ENCODE data around the gene GSDMA.

The GSDMA gene

GRCh38 chr17:39963829-39964228, 1.0 kb downstream of the GSDMA start:
- DNase-seq (no peak), ATAC-seq (replicated peaks) (no peak)
- Mint-ChIP-seq H3K27ac (no peak overlapping the region), H3K36me3 (no peaks in the 10 kb centered on the region), H3K4me1 (peaks cover 21 to 32% of the 10 kb centered on the region in 2 donors), H3K9me3 (no peaks in the 10 kb centered on the region), H3K4me3 (no peak overlapping the region), H3K27me3 (peaks cover 0 to 5% of the 10 kb centered on the region in 2 donors)

GRCh38 chr17:39965017-39965699, 2.4 kb downstream of the GSDMA start:
- ATAC-seq (replicated peaks) (no peak), DNase-seq (no peak)
- Mint-ChIP-seq H3K4me1 (peaks cover 16 to 23% of the 10 kb centered on the region in 2 donors), H3K27ac (no peak overlapping the region), H3K4me3 (no peak overlapping the region), H3K36me3 (no peaks in the 10 kb centered on the region), H3K27me3 (peaks cover 11 to 15% of the 10 kb centered on the region in 2 donors), H3K9me3 (no peaks in the 10 kb centered on the region)

- ATAC-seq (replicated peaks) (no peak), DNase-seq (no peak)
- Mint-ChIP-seq H3K4me3 (no peak overlapping the region), H3K9me3 (no peaks in the 10 kb centered on the region), H3K36me3 (no peaks in the 10 kb centered on the region), H3K4me1 (peaks cover 16 to 23% of the 10 kb centered on the region in 2 donors), H3K27ac (no peak overlapping the region), H3K27me3 (peaks cover 23 to 30% of the 10 kb centered on the region in 2 donors)
Observed at GRCh38 chr17:39966771-39967170, 4.0 kb downstream of the GSDMA start.

- Mint-ChIP-seq H3K4me3 (no peak overlapping the region), H3K9me3 (no peaks in the 10 kb centered on the region), H3K27me3 (peaks cover 30 to 31% of the 10 kb centered on the region in 2 donors), H3K27ac (no peak overlapping the region), H3K36me3 (no peaks in the 10 kb centered on the region), H3K4me1 (peaks cover 9 to 14% of the 10 kb centered on the region in 2 donors)
- DNase-seq: no peak
- no peak for ATAC-seq (replicated peaks)
Observed at GRCh38 chr17:39968761-39969160, 6.0 kb downstream of the GSDMA start.

- H3K27ac Mint-ChIP-seq: no peak overlapping the region
- H3K27me3 Mint-ChIP-seq: peaks cover 31 to 36% of the 10 kb centered on the region in 2 donors
- no peaks in the 10 kb centered on the region for H3K36me3 Mint-ChIP-seq
- DNase-seq (no peak), ATAC-seq (replicated peaks) (no peak)
- H3K4me3 Mint-ChIP-seq: no peak overlapping the region
- H3K9me3 Mint-ChIP-seq: no peaks in the 10 kb centered on the region
- peaks cover 5 to 12% of the 10 kb centered on the region in 2 donors for H3K4me1 Mint-ChIP-seq
Observed at GRCh38 chr17:39969375-39969774, 6.6 kb downstream of the GSDMA start.

GRCh38 chr17:39970157-39970692, 7.4 kb downstream of the GSDMA start:
- ATAC-seq (replicated peaks) (no peak), DNase-seq (no peak)
- H3K27me3 Mint-ChIP-seq: peaks cover 31 to 37% of the 10 kb centered on the region in 2 donors
- H3K36me3 Mint-ChIP-seq: no peaks in the 10 kb centered on the region
- no peak overlapping the region for H3K27ac Mint-ChIP-seq
- H3K4me1 Mint-ChIP-seq: peaks cover 5 to 9% of the 10 kb centered on the region in 2 donors
- H3K9me3 Mint-ChIP-seq: no peaks in the 10 kb centered on the region
- no peak overlapping the region for H3K4me3 Mint-ChIP-seq

- Mint-ChIP-seq H3K9me3 (no peaks in the 10 kb centered on the region), H3K36me3 (no peaks in the 10 kb centered on the region), H3K4me1 (peaks cover 5 to 9% of the 10 kb centered on the region in 2 donors), H3K27me3 (peaks cover 31 to 37% of the 10 kb centered on the region in 2 donors), H3K27ac (no peak overlapping the region), H3K4me3 (no peak overlapping the region)
- no peak for DNase-seq
- ATAC-seq (replicated peaks): no peak
Observed at GRCh38 chr17:39971076-39971603, 8.3 kb downstream of the GSDMA start.

GRCh38 chr17:39972271-39972670, 9.5 kb downstream of the GSDMA start:
- Mint-ChIP-seq H3K9me3 (no peaks in the 10 kb centered on the region), H3K4me1 (peaks cover 2 to 6% of the 10 kb centered on the region in 2 donors), H3K27ac (no peak overlapping the region), H3K27me3 (peaks cover 31 to 37% of the 10 kb centered on the region in 2 donors), H3K4me3 (no peak overlapping the region), H3K36me3 (no peaks in the 10 kb centered on the region)
- DNase-seq (no peak), ATAC-seq (replicated peaks) (peak in 1 of 2 donors; percentile 60)

GRCh38 chr17:39973496-39973895, 10.7 kb downstream of the GSDMA start:
- Mint-ChIP-seq H3K36me3 (no peaks in the 10 kb centered on the region), H3K27me3 (peaks cover 31 to 36% of the 10 kb centered on the region in 2 donors), H3K9me3 (no peaks in the 10 kb centered on the region), H3K4me3 (no peak overlapping the region), H3K27ac (no peak overlapping the region), H3K4me1 (peaks cover 0 to 5% of the 10 kb centered on the region in 2 donors)
- ATAC-seq (replicated peaks) (no peak), DNase-seq (no peak)

GRCh38 chr17:39974433-39974832, 11.6 kb downstream of the GSDMA start:
- Mint-ChIP-seq H3K36me3 (no peaks in the 10 kb centered on the region), H3K27ac (no peak overlapping the region), H3K4me3 (no peak overlapping the region), H3K27me3 (peaks cover 27 to 29% of the 10 kb centered on the region in 2 donors), H3K9me3 (no peaks in the 10 kb centered on the region), H3K4me1 (peaks cover 7 to 10% of the 10 kb centered on the region in 2 donors)
- no peak for DNase-seq
- ATAC-seq (replicated peaks): no peak

- Mint-ChIP-seq H3K36me3 (peaks cover 0 to 1% of the 10 kb centered on the region in 2 donors), H3K4me3 (no peak overlapping the region), H3K27me3 (peaks cover 16 to 17% of the 10 kb centered on the region in 2 donors), H3K4me1 (peaks cover 15 to 16% of the 10 kb centered on the region in 2 donors), H3K27ac (no peak overlapping the region), H3K9me3 (no peaks in the 10 kb centered on the region)
- DNase-seq: no peak
- no peak for ATAC-seq (replicated peaks)
Observed at GRCh38 chr17:39975801-39976200, 13.0 kb downstream of the GSDMA start.

- peaks cover 21 to 30% of the 10 kb centered on the region in 2 donors for H3K4me1 Mint-ChIP-seq
- H3K4me3 Mint-ChIP-seq: peak overlapping the region; percentile 92 to 95
- peaks cover 0 to 3% of the 10 kb centered on the region in 2 donors for H3K27me3 Mint-ChIP-seq
- ATAC-seq (replicated peaks): no peak
- DNase-seq: no peak
- H3K9me3 Mint-ChIP-seq: no peaks in the 10 kb centered on the region
- H3K27ac Mint-ChIP-seq: no peak overlapping the region
- H3K36me3 Mint-ChIP-seq: peaks cover 6 to 10% of the 10 kb centered on the region in 2 donors
Observed at GRCh38 chr17:39979016-39979670, 16.3 kb downstream of the GSDMA start.

GRCh38 chr17:39979893-39980350, 17.1 kb downstream of the GSDMA start:
- H3K36me3 Mint-ChIP-seq: peaks cover 13 to 18% of the 10 kb centered on the region in 2 donors
- H3K27me3 Mint-ChIP-seq: no peaks in the 10 kb centered on the region
- peak overlapping the region; percentile 99 for H3K27ac Mint-ChIP-seq
- peak; percentile 17 for DNase-seq
- peak overlapping the region; percentile 92 to 95 for H3K4me3 Mint-ChIP-seq
- H3K9me3 Mint-ChIP-seq: no peaks in the 10 kb centered on the region
- ATAC-seq (replicated peaks): peak; percentile 30
- H3K4me1 Mint-ChIP-seq: peaks cover 26 to 36% of the 10 kb centered on the region in 2 donors

- DNase-seq (peak; percentile 98), ATAC-seq (replicated peaks) (peak; percentile 95 to 97)
- peak within 1 kb of the TSS; percentile 99 for H3K27ac Mint-ChIP-seq
- H3K9me3 Mint-ChIP-seq: no peaks in the 10 kb centered on the region
- H3K36me3 Mint-ChIP-seq: peaks cover 16 to 19% of the 10 kb centered on the region in 2 donors
- peak within 1 kb of the TSS; percentile 92 to 95 for H3K4me3 Mint-ChIP-seq
- H3K27me3 Mint-ChIP-seq: no peaks in the 10 kb centered on the region
- peaks cover 26 to 36% of the 10 kb centered on the region in 2 donors for H3K4me1 Mint-ChIP-seq
Observed at GRCh38 chr17:39980351-39981206, 17.8 kb downstream of the GSDMA start, which contains the start of gene PSMD3. TSS of gene PSMD3 (plus strand) at chr17:39980807. CDS start at chr17:39980971, 164 bp downstream.
